Calu3 (cell line): ENCODE measurements around the gene CYP46A1. TPM values are rescaled to one million over a fixed set of nuclear protein-coding genes. Genes with fewer than 3 reads are reported as not detected.

Experiments
- BruUV-seq: library from RNA; stranded (reverse); fragments of 400-500 nt; replicated peaks from 2 replicates; lab custom pipeline; 2021; lab: Mats Ljungman, UMichigan
- CTCF ChIA-PET: fragments of 300-600 bp; sonication (Branson Sonifier 250); formaldehyde crosslinking; loops from one replicate; lab custom pipeline; 2022; ENCODE audit warnings: antibody characterized with exemption; lab: Charles Lee
- DNase-seq: peaks from one replicate; pipeline ENCODE4 v3.0.0; 2022
- H3K27ac Mint-ChIP-seq: one replicate; pipeline ENCODE4 v1.8.0; 2022; ENCODE audit warnings: mixed read lengths; ENCODE audit not compliant: unreplicated experiment
- H3K27me3 Mint-ChIP-seq: one replicate; pipeline ENCODE4 v1.8.0; 2022; ENCODE audit warnings: mixed read lengths; ENCODE audit not compliant: unreplicated experiment
- H3K36me3 Mint-ChIP-seq: one replicate; pipeline ENCODE4 v1.8.0; 2022; ENCODE audit warnings: mild to moderate bottlenecking, moderate library complexity, mixed read lengths; ENCODE audit not compliant: insufficient read depth, unreplicated experiment
- H3K4me1 Mint-ChIP-seq: one replicate; pipeline ENCODE4 v1.8.0; 2022; ENCODE audit warnings: mild to moderate bottlenecking, low read depth, mixed read lengths; ENCODE audit not compliant: unreplicated experiment
- H3K4me3 Mint-ChIP-seq: one replicate; pipeline ENCODE4 v1.8.0; 2022; ENCODE audit warnings: mild to moderate bottlenecking, low read depth, moderate library complexity, mixed read lengths; ENCODE audit not compliant: unreplicated experiment
- H3K9me3 Mint-ChIP-seq: one replicate; pipeline ENCODE4 v1.8.0; 2022; ENCODE audit warnings: low read depth, mixed read lengths; ENCODE audit not compliant: unreplicated experiment
- intact Hi-C: fragments of 100-400 bp; cut with micrococcal nuclease; formaldehyde crosslinking; loops from one replicate; pipeline ENCODE4 v1.10.0; 2022; ENCODE audit not compliant: unreplicated experiment
- total RNA-seq: library from RNA; stranded (reverse); gene quantifications from 2 replicates; pipeline ENCODE4 v1.2.3, GENCODE V29; 2022
- TF ChIP-seq, protein P1 (sequence below): fragments of 200-600 bp; IDR thresholded peaks from one replicate; pipeline ENCODE4 v1.8.0; 2022; ENCODE audit warnings: antibody characterized with exemption; ENCODE audit not compliant: unreplicated experiment

The CYP46A1 gene
- total RNA-seq, 1 experiment from 2014 or later: not detected

DNA sequence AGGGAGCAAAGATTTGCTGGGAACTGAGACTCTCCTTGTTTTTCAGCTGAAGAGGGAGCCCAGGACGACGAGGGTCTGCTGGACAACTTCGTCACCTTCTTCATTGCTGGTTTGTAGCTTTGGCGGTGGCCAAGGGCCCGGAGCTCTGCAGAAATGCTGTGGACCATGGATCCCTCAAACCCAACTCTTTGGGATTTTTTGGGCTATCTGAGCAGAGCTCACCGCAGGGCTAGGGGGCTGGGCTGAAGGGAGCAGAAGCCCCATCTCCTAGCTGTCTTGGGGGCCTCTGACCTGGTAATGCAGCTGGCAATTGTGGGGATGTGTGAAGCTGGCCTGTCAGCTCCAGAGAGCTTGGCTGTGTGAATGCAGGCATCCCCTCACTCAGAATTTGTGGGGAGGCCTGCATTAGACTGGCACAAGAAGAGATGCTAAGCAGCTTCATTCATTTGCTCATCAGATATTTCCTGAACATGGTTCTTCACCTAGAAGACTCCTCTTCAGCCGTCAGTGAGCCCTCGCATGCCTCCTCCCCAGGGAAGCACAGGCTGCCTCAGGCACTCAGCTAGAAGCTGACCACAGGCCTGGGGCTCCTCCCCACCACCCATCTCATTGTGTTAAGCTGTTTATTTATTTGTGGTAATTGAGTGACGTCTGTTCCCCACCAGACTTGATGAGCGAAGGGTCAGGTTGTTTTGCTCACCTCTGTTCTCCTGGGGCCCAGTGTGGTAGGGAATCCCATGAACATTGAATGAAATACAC is 32.2 kb downstream of the CYP46A1 start:
- Mint-ChIP-seq H3K27ac (no peak overlapping the region), H3K4me1 (no peaks in the 10 kb centered on the region), H3K36me3 (no peaks in the 10 kb centered on the region), H3K9me3 (no peaks in the 10 kb centered on the region), H3K27me3 (peaks cover 61% of the 10 kb centered on the region), H3K4me3 (no peak overlapping the region)
- CTCF ChIA-PET: no interaction called here
- no peak for DNase-seq
- TF ChIP-seq, protein P1, sequence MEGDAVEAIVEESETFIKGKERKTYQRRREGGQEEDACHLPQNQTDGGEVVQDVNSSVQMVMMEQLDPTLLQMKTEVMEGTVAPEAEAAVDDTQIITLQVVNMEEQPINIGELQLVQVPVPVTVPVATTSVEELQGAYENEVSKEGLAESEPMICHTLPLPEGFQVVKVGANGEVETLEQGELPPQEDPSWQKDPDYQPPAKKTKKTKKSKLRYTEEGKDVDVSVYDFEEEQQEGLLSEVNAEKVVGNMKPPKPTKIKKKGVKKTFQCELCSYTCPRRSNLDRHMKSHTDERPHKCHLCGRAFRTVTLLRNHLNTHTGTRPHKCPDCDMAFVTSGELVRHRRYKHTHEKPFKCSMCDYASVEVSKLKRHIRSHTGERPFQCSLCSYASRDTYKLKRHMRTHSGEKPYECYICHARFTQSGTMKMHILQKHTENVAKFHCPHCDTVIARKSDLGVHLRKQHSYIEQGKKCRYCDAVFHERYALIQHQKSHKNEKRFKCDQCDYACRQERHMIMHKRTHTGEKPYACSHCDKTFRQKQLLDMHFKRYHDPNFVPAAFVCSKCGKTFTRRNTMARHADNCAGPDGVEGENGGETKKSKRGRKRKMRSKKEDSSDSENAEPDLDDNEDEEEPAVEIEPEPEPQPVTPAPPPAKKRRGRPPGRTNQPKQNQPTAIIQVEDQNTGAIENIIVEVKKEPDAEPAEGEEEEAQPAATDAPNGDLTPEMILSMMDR: no peak
- intact Hi-C loops: no loop called here
- BruUV-seq: no TSS peak

DNA sequence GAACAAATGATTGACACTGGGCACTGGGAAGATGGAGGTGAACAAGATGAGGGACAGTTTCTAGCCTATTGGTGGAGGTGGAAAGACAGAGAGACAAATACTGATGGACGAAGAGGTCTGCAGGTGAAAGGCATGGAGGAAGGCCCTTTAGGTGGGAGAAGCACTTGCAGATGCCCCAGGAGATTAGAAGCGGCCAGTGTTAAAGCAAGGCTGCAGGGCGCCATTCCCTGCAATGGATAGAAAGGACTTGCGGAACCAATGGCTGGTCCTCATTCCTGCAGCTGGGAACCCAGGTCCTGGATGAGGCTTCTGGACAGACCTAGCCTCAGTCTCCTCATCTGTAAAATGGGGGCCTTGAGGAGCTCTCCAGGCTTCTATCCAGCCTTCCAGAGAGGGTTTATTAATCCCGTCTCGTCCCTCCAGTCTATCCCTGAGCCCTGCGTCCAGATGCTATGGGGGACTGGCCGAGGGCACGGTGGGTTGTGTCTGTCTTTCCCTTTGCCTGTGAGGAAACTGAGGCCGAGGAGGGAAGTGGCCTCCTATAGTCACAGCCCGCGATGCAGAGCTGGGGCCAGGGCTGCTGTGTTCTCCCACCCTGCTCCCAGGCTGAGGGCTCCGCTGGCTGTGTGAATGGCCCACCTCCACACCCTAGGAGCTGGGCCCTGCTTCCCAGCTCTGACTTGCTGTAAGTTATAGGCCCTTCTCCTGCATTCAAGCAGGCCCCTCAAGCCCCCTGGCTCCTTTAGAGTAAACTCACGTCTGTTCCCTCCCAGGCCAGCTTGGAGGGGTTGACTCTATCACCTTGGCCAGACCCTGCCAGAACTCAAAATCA is 33.0 kb downstream of the CYP46A1 start:
- no peaks in the 10 kb centered on the region for H3K9me3 Mint-ChIP-seq
- DNase-seq: no peak
- no peaks in the 10 kb centered on the region for H3K36me3 Mint-ChIP-seq
- CTCF ChIA-PET: no interaction called here
- intact Hi-C loops: no loop called here
- BruUV-seq: no TSS peak
- TF ChIP-seq, protein P1: no peak
- no peak overlapping the region for H3K27ac Mint-ChIP-seq
- H3K4me1 Mint-ChIP-seq: no peaks in the 10 kb centered on the region
- peaks cover 66% of the 10 kb centered on the region for H3K27me3 Mint-ChIP-seq
- H3K4me3 Mint-ChIP-seq: no peak overlapping the region

DNA sequence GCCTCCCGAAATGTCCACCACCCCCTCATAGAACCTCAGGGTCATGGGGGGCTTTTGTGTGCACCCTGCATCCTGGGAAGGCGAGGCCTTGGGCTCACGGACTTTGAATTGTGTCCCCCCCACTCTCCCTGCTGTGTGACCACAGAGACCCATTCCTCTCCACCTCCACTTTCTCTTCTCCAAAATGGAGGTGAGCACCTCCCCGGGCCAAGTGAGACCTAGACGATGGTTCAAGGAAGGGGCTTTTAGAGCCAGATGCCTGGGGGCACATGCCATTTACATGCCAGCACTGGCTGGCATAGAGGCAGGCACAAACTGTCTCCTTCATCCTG is 33.5 kb downstream of the CYP46A1 start:
- H3K36me3 Mint-ChIP-seq: no peaks in the 10 kb centered on the region
- CTCF ChIA-PET: no interaction called here
- BruUV-seq: no TSS peak
- no peak overlapping the region for H3K27ac Mint-ChIP-seq
- peaks cover 72% of the 10 kb centered on the region for H3K27me3 Mint-ChIP-seq
- no peaks in the 10 kb centered on the region for H3K9me3 Mint-ChIP-seq
- TF ChIP-seq, protein P1: no peak
- intact Hi-C loops: no loop called here
- no peak overlapping the region for H3K4me3 Mint-ChIP-seq
- no peak for DNase-seq
- no peaks in the 10 kb centered on the region for H3K4me1 Mint-ChIP-seq

DNA sequence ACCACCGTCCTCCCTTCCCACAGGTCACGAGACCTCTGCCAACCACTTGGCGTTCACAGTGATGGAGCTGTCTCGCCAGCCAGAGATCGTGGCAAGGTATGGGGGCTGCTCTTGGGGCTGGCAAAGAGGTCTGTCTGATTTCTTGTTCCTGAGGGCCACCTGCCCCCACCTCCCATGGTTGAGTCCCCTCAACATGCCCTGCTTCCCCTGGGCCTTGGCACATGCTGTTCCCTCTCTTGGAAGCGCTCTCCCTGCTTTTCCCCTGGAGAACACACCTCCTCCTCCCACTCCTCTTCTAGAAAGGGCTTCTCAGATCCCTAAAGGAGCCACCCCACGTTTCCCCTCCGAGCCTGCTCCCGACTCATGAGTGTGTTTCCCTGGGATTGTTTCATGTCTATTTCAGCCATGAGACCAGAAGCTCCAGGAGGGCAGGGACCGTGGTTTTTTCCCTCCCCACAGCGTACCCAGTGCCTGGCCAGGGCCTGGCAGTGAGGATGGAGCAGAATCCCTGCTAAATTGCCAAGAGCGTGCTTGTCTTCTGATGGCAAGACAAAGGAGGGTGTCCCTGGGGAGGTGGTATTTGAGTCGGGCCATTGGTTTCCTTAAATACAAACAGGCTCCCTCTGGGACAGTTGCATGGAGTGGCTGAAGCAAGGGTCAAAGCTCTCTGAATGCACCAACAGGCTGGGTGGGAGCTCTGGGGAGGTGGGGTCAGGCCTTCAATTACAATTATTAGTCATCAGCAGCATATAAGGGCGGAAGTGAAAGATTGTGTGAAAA is 34.1 kb downstream of the CYP46A1 start:
- no peaks in the 10 kb centered on the region for H3K36me3 Mint-ChIP-seq
- peaks cover 77% of the 10 kb centered on the region for H3K27me3 Mint-ChIP-seq
- BruUV-seq: no TSS peak
- no peak for DNase-seq
- intact Hi-C loops: no loop called here
- H3K9me3 Mint-ChIP-seq: no peaks in the 10 kb centered on the region
- TF ChIP-seq, protein P1: no peak
- H3K27ac Mint-ChIP-seq: no peak overlapping the region
- H3K4me1 Mint-ChIP-seq: no peaks in the 10 kb centered on the region
- no peak overlapping the region for H3K4me3 Mint-ChIP-seq
- CTCF ChIA-PET: interaction anchor here (0.7 kb wide), 1 partner anchor 29 kb away, joined by 3 read pairs; no protein-coding TSS in a partner anchor
